Sigmoid colon (tissue), 7 donors: ENCODE data around the gene KDM6B. TPM values are rescaled to one million over a fixed set of nuclear protein-coding genes. Genes with fewer than 3 reads are reported as not detected.

Experiments
- DNase-seq: peaks from one replicate; pipeline ENCODE4 v3.0.0-alpha.2; 2019
- H3K27ac ChIP-seq, 4 donors: fragments of 200-600 bp; sonication (generic); one replicate each; pipeline ENCODE4 v1.5.1; 2016 to 2019; ENCODE audit warnings: mild to moderate bottlenecking in 1 of 4
- H3K27me3 ChIP-seq, 3 donors: fragments of 200-600 bp; sonication (generic); one replicate each; pipeline ENCODE4 v1.5.1; 2019; ENCODE audit warnings: mild to moderate bottlenecking in 1 of 3
- H3K36me3 ChIP-seq, 4 donors: fragments of 200-600 bp; sonication (generic); one replicate each; pipeline ENCODE4 v1.5.1; 2016 to 2019
- H3K4me1 ChIP-seq, 4 donors: fragments of 200-600 bp; sonication (generic); one replicate each; pipeline ENCODE4 v1.5.1; 2017 to 2019
- H3K4me3 ChIP-seq, 4 donors: fragments of 200-600 bp; sonication (generic); one replicate each; pipeline ENCODE4 v1.5.1; 2017 to 2019; ENCODE audit warnings: mild to moderate bottlenecking in 2 of 4, moderate library complexity in 1 of 4
- H3K9me3 ChIP-seq, 4 donors: fragments of 200-600 bp in 3 of 4; sonication (generic) in 3 of 4; one replicate each; pipeline versions ENCODE4 v1.5.1 to v1.6.1; 2013 to 2019
- EP300 ChIP-seq, 4 donors: sonication (generic); formaldehyde crosslinking; IDR thresholded peaks; one replicate each; pipeline ENCODE4 v1.6.1; 2017; ENCODE audit warnings: antibody characterized with exemption in 4 of 4
- POLR2A ChIP-seq, 2 donors: fragments of 450-650 bp; IDR thresholded peaks; one replicate each; pipeline ENCODE4 v1.6.1; 2016; ENCODE audit warnings: antibody characterized with exemption in 2 of 2, mild to moderate bottlenecking in 2 of 2, moderate library complexity in 2 of 2
- POLR2AphosphoS5 ChIP-seq, 4 donors: sonication (generic); formaldehyde crosslinking; IDR thresholded peaks; one replicate each; pipeline ENCODE4 v1.6.1; 2017; ENCODE audit warnings: antibody characterized with exemption in 4 of 4
- WGBS, 2 donors: extraction: QIAGEN DNeasy Blood & Tissue Kit; methylation state at CpG; one replicate each; pipeline ENCODE4 v1.1.7; 2013; 5-methylcytosine and 5-hydroxymethylcytosine counted together
- intact Hi-C: fragments of 100-400 bp; cut with DNase I; formaldehyde crosslinking; loops from one replicate; pipeline ENCODE4 v1.15.1; 2023
- polyA plus RNA-seq, 3 donors: library from polyadenylated mRNA; stranded (reverse); fragments of 200-250 nt; gene quantifications; one replicate each; pipeline ENCODE4 v1.2.3, GENCODE V29; 2013
- total RNA-seq, 4 donors: library from RNA; depleted of rRNA; stranded (reverse); fragments of >200 nt; gene quantifications; one replicate each; pipeline ENCODE4 v1.1.0, GENCODE V29; 2016
- TF ChIP-seq, protein P1 (sequence below), 4 experiments: fragments of 450-650 bp in 3 of 4; fragments of 200-600 bp in 1 of 4; IDR thresholded peaks; one replicate each; pipeline ENCODE4 v1.5.1; 2016 to 2019; ENCODE audit warnings: antibody characterized with exemption in 4 of 4, mild to moderate bottlenecking in 3 of 4, moderate library complexity in 2 of 4
- donor health status: healthy with polysubstance abuse.
- donor health status: Bipolar disorder and iron deficiency.
- donor health status: healthy.

KDM6B gene
- total and polyA plus RNA-seq, 7 donors = 5.5 to 19.4 (median 7.8) TPM

DNA sequence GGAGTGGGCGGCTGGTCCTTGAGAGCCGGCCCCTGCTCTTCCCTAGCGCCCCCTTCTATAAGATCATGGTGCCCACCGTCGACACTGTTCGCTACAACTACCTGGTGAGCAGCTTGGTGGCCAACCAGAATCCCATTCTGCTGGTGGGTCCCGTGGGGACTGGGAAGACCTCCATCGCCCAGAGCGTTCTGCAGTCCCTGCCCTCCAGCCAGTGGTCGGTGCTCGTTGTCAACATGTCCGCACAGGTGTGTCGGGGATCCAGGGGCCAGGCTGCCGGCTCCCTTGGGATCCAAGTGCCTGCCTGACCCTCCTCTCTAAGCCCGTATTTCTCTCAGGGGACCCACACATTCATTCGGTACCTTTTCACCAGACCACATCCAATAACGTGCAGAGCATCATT is 41.4 kb upstream of the KDM6B start:
- no peaks in the 10 kb centered on the region for H3K27me3 ChIP-seq
- no peak overlapping the region for H3K27ac ChIP-seq
- H3K36me3 ChIP-seq = no peaks in the 10 kb centered on the region
- H3K4me3 ChIP-seq = no peak overlapping the region
- no peaks in the 10 kb centered on the region for H3K9me3 ChIP-seq
- 95% methylated on average over 17 of the region's 17 CpGs for WGBS, 2 donors
- H3K4me1 ChIP-seq = no peaks in the 10 kb centered on the region
- intact Hi-C loops = no loop called here
- TF ChIP-seq EP300 (IDR thresholded peaks at IDR 0.05) (no peak), POLR2AphosphoS5 (IDR thresholded peaks at IDR 0.05) (no peak), POLR2A (IDR thresholded peaks at IDR 0.05) (no peak)
- TF ChIP-seq, protein P1, sequence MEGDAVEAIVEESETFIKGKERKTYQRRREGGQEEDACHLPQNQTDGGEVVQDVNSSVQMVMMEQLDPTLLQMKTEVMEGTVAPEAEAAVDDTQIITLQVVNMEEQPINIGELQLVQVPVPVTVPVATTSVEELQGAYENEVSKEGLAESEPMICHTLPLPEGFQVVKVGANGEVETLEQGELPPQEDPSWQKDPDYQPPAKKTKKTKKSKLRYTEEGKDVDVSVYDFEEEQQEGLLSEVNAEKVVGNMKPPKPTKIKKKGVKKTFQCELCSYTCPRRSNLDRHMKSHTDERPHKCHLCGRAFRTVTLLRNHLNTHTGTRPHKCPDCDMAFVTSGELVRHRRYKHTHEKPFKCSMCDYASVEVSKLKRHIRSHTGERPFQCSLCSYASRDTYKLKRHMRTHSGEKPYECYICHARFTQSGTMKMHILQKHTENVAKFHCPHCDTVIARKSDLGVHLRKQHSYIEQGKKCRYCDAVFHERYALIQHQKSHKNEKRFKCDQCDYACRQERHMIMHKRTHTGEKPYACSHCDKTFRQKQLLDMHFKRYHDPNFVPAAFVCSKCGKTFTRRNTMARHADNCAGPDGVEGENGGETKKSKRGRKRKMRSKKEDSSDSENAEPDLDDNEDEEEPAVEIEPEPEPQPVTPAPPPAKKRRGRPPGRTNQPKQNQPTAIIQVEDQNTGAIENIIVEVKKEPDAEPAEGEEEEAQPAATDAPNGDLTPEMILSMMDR (IDR thresholded peaks at IDR 0.05) = no peak
- DNase-seq = no peak

DNA sequence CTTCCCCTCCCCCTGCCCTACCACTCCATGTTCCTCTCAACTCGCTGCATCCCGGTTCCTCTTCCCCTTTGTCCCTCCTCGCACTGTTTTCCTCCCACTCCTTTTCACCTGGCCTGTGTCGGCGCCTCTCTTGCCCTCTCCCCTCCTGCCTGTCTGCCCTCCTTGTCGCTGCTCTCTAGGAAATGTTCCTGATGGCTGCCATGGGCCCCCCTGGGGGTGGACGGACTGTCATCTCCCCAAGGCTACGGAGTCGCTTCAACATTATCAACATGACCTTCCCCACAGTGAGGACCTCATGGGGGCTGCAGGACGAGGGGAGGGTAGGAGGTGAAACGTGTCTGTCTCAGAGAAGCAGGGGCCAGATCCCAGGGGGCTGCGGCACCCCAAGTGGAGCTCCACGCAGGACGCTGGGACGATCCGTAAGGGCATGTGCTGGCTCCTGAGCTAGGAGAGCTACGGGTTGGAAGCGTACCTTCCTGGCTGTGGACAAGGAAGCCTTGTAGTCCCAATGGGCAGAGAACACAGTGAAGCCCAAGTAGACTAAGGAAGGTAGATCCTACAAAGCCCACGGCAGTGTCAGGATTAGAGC is 39.8 kb upstream of the KDM6B start:
- WGBS, 2 donors = 72 to 83% methylated on average over 19 of the region's 19 CpGs
- no peaks in the 10 kb centered on the region for H3K36me3 ChIP-seq
- H3K4me3 ChIP-seq = no peak overlapping the region
- H3K27me3 ChIP-seq = no peaks in the 10 kb centered on the region
- intact Hi-C loops = no loop called here
- H3K9me3 ChIP-seq = no peaks in the 10 kb centered on the region
- TF ChIP-seq POLR2A (IDR thresholded peaks at IDR 0.05) = no peak
- TF ChIP-seq EP300 (IDR thresholded peaks at IDR 0.05) = no peak
- TF ChIP-seq, protein P1 (IDR thresholded peaks at IDR 0.05) = no peak
- TF ChIP-seq POLR2AphosphoS5 (IDR thresholded peaks at IDR 0.05) = no peak
- no peak for DNase-seq
- H3K4me1 ChIP-seq = no peaks in the 10 kb centered on the region
- no peak overlapping the region for H3K27ac ChIP-seq

DNA sequence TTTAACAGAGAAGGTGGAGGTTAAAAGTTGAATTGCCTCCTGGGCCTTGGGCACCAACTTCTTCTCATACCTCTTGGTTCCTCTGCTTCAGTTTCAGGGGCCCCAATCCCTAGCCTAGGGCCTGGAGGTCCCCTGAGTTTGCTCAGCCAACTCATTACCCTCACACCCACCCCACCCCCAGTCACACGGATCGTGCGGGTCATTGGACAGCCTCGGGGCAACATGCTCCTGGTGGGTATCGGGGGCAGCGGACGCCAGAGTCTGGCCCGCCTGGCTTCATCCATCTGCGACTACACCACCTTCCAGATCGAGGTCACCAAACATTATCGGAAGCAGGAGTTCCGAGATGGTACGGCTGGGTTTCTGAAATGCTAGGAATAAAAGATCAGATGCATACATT is 36.0 kb upstream of the KDM6B start:
- DNase-seq = no peak
- WGBS, 2 donors = 92 to 93% methylated on average over 13 of the region's 13 CpGs
- no peaks in the 10 kb centered on the region for H3K36me3 ChIP-seq
- intact Hi-C loops = no loop called here
- H3K27ac ChIP-seq = no peak overlapping the region
- no peaks in the 10 kb centered on the region for H3K4me1 ChIP-seq
- H3K9me3 ChIP-seq = no peaks in the 10 kb centered on the region
- H3K27me3 ChIP-seq = no peaks in the 10 kb centered on the region
- no peak for TF ChIP-seq POLR2AphosphoS5 (IDR thresholded peaks at IDR 0.05)
- no peak for TF ChIP-seq EP300 (IDR thresholded peaks at IDR 0.05)
- TF ChIP-seq, protein P1 (IDR thresholded peaks at IDR 0.05) = no peak
- H3K4me3 ChIP-seq = no peak overlapping the region

DNA sequence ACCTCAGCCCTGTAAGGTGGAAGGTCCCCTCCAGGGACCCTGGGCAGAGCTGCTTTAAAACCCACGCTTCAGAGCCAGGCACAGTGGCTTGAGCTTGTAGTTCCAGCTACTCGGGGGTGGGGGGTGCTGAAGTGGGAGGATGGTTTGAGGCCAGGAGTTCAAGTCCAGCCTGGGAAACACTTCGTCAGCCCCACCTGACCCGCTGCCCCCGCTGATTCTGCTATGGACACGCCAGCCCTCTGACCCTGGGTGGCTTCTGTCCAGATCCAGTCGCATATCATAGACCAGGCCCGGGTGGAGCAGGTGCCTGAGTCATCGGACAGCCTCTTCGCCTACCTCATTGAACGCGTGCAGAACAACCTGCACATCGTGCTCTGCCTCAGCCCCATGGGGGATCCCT is 35.2 kb upstream of the KDM6B start:
- H3K4me1 ChIP-seq = no peaks in the 10 kb centered on the region
- intact Hi-C loops = no loop called here
- no peak overlapping the region for H3K27ac ChIP-seq
- H3K4me3 ChIP-seq = no peak overlapping the region
- peaks cover 0 to 3% (median 0%) of the 10 kb centered on the region in 3 donors for H3K27me3 ChIP-seq
- DNase-seq = no peak
- WGBS, 2 donors = 78 to 85% methylated on average over 13 of the region's 13 CpGs
- no peak for TF ChIP-seq POLR2A (IDR thresholded peaks at IDR 0.05)
- no peaks in the 10 kb centered on the region for H3K36me3 ChIP-seq
- no peaks in the 10 kb centered on the region for H3K9me3 ChIP-seq

DNA sequence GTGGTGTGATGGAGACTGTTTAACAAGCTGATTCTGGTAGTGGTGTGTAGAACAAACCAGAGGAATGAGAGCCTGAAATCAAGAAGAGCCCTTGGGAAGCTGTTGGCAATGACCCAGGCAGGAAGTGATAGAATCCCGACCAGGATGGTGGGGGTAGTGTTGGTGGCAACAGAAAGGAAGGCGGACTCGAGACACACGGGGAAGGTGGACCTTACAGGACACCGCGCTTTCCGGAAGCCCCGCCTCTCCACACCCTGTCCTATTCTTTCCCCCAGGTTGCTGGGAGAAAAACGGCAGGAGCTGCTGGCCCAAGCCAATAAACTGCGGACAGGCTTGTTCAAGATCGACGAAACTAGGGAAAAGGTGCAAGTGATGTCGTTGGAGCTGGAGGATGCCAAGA is 30.0 kb upstream of the KDM6B start:
- intact Hi-C loops = no loop called here
- Histone ChIP-seq H3K27ac (no peak overlapping the region), H3K4me3 (no peak overlapping the region), H3K9me3 (no peaks in the 10 kb centered on the region), H3K4me1 (no peaks in the 10 kb centered on the region), H3K36me3 (no peaks in the 10 kb centered on the region), H3K27me3 (peaks cover 0 to 13% (median 0%) of the 10 kb centered on the region in 3 donors)
- TF ChIP-seq POLR2AphosphoS5 (IDR thresholded peaks at IDR 0.05) (no peak), EP300 (IDR thresholded peaks at IDR 0.05) (no peak), POLR2A (IDR thresholded peaks at IDR 0.05) (no peak)
- TF ChIP-seq, protein P1 (IDR thresholded peaks at IDR 0.05) = no peak
- 10 to 43% methylated on average over 13 of the region's 13 CpGs for WGBS, 2 donors
- DNase-seq = no peak
